Measurements from ENCODE around the gene TPRG1L.
"Not testable (repeated sequence)": the region's sequence is repeated elsewhere in the genome, so short reads cannot be mapped to it uniquely, and the experiment has no call there.

The TPRG1L gene

DNA sequence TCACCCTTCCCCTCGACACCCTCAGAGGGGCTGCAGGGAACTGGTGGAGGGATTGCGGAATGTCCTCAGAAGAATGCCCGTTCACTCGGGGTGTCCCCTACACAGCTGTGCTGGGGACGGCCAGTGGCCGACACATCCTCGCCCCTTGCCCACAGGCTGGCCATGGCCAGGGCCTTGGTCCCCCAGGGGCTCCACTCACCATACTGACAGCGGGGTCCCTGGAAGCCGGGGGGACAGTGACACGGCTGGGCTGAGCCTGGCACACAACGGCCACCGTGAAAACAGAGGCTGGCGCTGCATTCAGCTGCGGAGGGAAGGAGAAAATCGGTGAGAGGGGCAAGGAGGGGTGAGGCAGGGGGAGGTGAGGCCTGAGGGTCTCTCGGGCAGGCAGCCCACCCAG is 45.2 kb upstream of the TPRG1L start:
- DNase-seq (ENCODE audit: low read depth, low spot score), result no peak
- in situ Hi-C loops (cut with HindIII; ENCODE audit: low sequenced_read_pairs), result no loop called here
- no peak overlapping the region for H3K4me3 ChIP-seq (ENCODE audit: low read depth, low read length)
- TF ChIP-seq, protein P1, sequence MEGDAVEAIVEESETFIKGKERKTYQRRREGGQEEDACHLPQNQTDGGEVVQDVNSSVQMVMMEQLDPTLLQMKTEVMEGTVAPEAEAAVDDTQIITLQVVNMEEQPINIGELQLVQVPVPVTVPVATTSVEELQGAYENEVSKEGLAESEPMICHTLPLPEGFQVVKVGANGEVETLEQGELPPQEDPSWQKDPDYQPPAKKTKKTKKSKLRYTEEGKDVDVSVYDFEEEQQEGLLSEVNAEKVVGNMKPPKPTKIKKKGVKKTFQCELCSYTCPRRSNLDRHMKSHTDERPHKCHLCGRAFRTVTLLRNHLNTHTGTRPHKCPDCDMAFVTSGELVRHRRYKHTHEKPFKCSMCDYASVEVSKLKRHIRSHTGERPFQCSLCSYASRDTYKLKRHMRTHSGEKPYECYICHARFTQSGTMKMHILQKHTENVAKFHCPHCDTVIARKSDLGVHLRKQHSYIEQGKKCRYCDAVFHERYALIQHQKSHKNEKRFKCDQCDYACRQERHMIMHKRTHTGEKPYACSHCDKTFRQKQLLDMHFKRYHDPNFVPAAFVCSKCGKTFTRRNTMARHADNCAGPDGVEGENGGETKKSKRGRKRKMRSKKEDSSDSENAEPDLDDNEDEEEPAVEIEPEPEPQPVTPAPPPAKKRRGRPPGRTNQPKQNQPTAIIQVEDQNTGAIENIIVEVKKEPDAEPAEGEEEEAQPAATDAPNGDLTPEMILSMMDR (IDR thresholded peaks at IDR 0.05; ENCODE audit: low read depth, low read length), result no peak

DNA sequence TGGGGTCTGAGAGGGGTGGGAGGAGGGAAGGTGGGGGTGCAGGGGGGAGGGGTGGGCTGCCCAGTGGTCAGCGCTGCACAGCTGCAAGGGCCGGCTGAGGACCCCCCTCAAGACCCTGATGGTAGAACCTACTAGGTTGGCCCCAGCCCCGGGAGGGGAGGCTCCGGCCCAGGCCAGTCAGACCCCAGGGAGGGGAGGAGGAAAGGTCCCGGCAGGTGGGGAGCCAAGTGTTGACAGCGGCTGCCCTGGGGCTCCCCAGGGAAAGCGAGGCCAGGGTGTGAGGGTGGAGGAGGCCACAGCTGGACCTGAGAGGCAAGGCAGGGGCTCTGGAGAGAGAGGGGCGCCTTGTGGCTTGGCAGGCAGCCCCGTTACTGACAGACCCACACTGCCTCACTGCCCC is 44.6 kb upstream of the TPRG1L start:
- H3K4me3 ChIP-seq (ENCODE audit: low read depth, low read length), result no peak overlapping the region
- in situ Hi-C loops (cut with HindIII; ENCODE audit: low sequenced_read_pairs), result no loop called here
- DNase-seq (ENCODE audit: low read depth, low spot score), result no peak
- TF ChIP-seq, protein P1 (IDR thresholded peaks at IDR 0.05; ENCODE audit: low read depth, low read length), result no peak

DNA sequence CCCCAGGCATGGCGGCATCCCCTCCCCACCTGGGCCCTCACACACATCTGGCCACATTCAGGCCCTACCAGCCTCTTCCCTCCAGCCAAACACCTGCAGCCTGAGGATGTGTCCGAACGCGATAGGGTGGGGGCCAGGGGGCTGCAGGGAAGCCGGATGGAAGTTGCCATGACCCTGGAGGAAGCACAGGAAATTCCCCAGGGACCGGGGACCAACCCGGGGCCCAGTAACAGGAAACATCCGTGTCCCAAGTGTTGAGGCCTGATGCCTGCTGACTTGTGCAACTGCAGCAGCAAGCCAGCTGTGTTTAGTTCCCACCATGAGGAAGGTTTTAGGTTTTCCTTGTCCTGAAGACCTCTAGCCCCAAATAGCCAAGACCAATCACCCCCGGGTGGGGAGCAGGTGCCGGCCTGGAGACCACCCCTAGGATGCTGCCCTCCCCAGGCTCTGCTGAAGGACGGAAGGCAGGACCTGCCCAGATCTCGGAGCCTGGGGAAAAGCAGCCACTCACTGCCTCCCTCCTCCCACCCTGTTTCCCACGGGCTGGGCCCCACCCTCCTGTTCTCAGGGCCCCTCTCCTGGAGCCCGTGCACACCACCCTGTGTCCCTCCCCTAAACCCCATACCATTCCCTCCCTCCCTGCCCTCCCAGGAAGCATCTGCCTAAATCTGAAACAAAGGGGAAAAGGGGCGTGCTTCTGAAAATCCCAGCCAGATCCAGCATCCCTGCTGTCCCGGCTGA is 43.3 kb upstream of the TPRG1L start:
- TF ChIP-seq, protein P1 (IDR thresholded peaks at IDR 0.05; ENCODE audit: low read depth, low read length), result no peak
- DNase-seq (ENCODE audit: low read depth, low spot score), result no peak
- in situ Hi-C loops (cut with HindIII; ENCODE audit: low sequenced_read_pairs), result no loop called here
- no peak overlapping the region for H3K4me3 ChIP-seq (ENCODE audit: low read depth, low read length)

DNA sequence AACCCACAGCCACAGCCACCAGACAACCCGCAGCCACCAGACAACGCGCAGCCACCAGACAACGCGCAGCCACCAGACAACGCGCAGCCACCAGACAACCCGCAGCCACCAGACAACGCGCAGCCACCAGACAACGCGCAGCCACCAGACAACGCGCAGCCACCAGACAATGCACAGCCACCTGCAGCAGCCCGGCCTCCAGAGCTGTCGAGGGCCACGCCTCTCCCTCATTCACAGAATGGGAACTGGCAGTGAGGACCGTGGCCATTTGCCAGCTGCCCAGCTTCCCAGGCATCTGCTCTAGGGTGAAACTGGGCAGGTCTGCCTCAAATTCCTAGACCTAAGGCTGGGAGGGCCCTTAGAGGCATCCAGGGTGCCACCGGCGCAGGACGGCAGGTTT is 41.1 kb upstream of the TPRG1L start:
- H3K4me3 ChIP-seq (ENCODE audit: low read depth, low read length); in situ Hi-C loops (cut with HindIII; ENCODE audit: low sequenced_read_pairs); DNase-seq (ENCODE audit: low read depth, low spot score): not testable (repeated sequence)

DNA sequence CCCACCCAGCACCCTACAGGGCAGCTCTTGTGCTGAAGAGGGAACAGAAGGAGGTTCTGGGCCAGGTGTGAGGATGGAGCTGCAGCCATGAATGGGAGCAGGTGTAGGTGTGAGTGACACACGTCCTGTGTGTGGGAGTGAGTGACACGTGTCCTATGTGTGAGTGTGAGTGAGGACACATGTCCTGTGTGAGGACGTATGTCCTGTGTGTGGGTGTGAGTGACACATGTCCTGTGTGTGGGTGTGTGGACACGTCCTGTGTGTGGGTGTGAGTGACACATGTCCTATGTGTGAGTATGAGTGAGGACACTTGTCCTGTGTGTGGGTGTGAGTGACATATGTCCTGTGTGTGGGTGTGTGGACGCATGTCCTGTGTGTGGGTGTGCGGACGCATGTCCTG is 39.9 kb upstream of the TPRG1L start:
- TF ChIP-seq, protein P1 (IDR thresholded peaks at IDR 0.05; ENCODE audit: low read depth, low read length), result no peak
- in situ Hi-C loops (cut with HindIII; ENCODE audit: low sequenced_read_pairs), result no loop called here
- no peak for DNase-seq (ENCODE audit: low read depth, low spot score)
- no peak overlapping the region for H3K4me3 ChIP-seq (ENCODE audit: low read depth, low read length)

DNA sequence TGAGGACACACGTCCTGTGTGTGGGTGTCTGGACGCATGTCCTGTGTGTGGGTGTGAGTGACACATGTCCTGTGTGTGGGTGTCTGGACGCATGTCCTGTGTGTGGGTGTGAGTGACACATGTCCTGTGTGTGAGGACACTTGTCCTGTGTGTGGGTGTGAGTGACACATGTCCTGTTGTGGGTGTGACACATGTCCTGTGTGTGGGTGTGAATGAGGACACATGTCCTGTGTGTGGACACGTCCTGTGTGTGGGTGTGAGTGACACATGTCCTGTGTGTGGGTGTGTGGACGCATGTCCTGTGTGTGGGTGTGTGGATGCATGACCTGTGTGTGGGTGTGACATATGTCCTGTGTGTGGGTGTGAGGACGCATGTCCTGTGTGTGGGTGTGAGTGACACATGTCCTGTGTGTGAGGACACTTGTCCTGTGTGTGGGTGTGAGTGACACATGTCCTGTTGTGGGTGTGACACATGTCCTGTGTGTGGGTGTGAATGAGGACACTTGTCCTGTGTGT is 39.4 kb upstream of the TPRG1L start:
- DNase-seq (ENCODE audit: low read depth, low spot score); H3K4me3 ChIP-seq (ENCODE audit: low read depth, low read length); in situ Hi-C loops (cut with HindIII; ENCODE audit: low sequenced_read_pairs): not testable (repeated sequence)

DNA sequence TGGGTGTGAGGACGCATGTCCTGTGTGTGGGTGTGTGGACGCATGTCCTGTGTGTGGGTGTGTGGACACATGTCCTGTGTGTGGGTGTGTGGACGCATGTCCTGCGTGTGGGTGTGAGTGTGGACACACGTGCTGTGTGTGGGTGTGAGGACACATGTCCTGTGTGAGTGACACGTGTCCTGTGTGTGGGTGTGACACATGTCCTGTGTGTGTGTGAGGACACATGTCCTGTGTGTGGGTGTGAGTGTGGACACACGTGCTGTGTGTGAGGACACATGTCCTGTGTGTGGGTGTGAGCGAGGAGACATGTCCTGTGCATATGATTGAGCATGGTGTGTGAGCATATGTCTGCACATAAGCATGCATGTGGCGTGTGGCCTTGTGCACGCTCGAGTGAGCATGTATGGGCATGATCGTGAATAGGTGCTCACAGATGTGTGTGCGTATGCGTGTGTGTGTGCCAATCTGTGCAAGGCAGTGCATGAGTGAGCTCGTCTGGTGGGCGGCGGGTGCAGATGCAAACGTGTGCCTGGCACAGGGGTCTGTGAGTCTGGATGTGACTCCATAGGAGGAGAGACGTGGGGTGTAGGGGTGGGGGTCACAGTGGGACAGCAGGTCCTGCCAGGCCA is 38.8 kb upstream of the TPRG1L start:
- no peak for DNase-seq (ENCODE audit: low read depth, low spot score)
- TF ChIP-seq, protein P1 (IDR thresholded peaks at IDR 0.05; ENCODE audit: low read depth, low read length), result no peak
- in situ Hi-C loops (cut with HindIII; ENCODE audit: low sequenced_read_pairs), result no loop called here
- H3K4me3 ChIP-seq (ENCODE audit: low read depth, low read length), result no peak overlapping the region

All from astrocyte of the spinal cord (primary cell).